Left lung (tissue), 10 donors: ENCODE results near the gene GULP1. TPM values are rescaled to one million over a fixed set of nuclear protein-coding genes. Genes with fewer than 3 reads are reported as not detected.
A peak's percentile ranks its signal among the peaks of the same experiment; 100 is the strongest.

Experiments used
- ATAC-seq: fragments of 200-7000 bp; cut with Tn5 transposase; one replicate; pipeline ENCODE4 v1.9.1; 2020; ENCODE audit warnings: moderate library complexity
- DNase-seq, 4 donors: peaks; one replicate each; pipeline ENCODE4 v3.0.0-alpha.2; 2013 to 2020
- H3K27ac ChIP-seq, 2 donors: fragments of 200-600 bp; sonication (generic) in 1 of 2; one replicate each; pipeline versions ENCODE4 v1.5.0 to v1.8.0; 2020 to 2021
- H3K27me3 ChIP-seq, 2 donors: fragments of 200-600 bp; sonication (generic) in 1 of 2; one replicate each; pipeline versions ENCODE4 v1.5.0 to v1.8.0; 2020 to 2021
- H3K36me3 ChIP-seq, 2 donors: fragments of 200-600 bp; sonication (generic) in 1 of 2; one replicate each; pipeline versions ENCODE4 v1.5.0 to v1.8.0; 2020 to 2021
- H3K4me1 ChIP-seq, 2 donors: fragments of 200-600 bp; one replicate each; pipeline ENCODE4 v1.8.0; 2021
- H3K4me3 ChIP-seq, 2 donors: fragments of 200-600 bp; sonication (generic) in 1 of 2; one replicate each; pipeline versions ENCODE4 v1.5.0 to v1.8.0; 2020 to 2021; ENCODE audit warnings: mild to moderate bottlenecking in 1 of 2
- H3K9me3 ChIP-seq, 2 donors: fragments of 200-600 bp; sonication (generic) in 1 of 2; one replicate each; pipeline versions ENCODE4 v1.5.0 to v1.8.0; 2020 to 2021
- intact Hi-C, 2 donors: fragments of 100-400 bp; cut with DNase I; formaldehyde crosslinking; loops; one replicate each; pipeline versions ENCODE4 v1.11.2 to v1.14.2; 2022
- polyA plus RNA-seq, 6 donors: library from polyadenylated mRNA; unstranded; fragments of 120-200 nt; gene quantifications; one replicate each; pipeline ENCODE4 v1.2.1, GENCODE V29; 2013; ENCODE audit not compliant: insufficient read length in 6 of 6
- total RNA-seq, 2 donors: library from RNA; stranded (reverse); fragmentation: NEBNext Ultra II Directional; extraction: Animal tissue kit (Norgen Biotek cat#: 25700); gene quantifications; one replicate each; pipeline ENCODE4 v1.2.1, GENCODE V29; 2021
- TF ChIP-seq, protein P1 (sequence below), 2 donors: fragments of 200-600 bp; sonication (generic) in 1 of 2; IDR thresholded peaks; one replicate each; pipeline versions ENCODE4 v1.5.0 to v1.8.0; 2021; ENCODE audit warnings: antibody characterized with exemption in 2 of 2
- donor health status: DM: no; HTN: yes; CAD: no.
- donor health status: DM: no; HTN: no; CAD: no.

The GULP1 gene
- total and polyA plus RNA-seq, 8 donors = 27.5 to 120 (median 85.4) TPM

DNA sequence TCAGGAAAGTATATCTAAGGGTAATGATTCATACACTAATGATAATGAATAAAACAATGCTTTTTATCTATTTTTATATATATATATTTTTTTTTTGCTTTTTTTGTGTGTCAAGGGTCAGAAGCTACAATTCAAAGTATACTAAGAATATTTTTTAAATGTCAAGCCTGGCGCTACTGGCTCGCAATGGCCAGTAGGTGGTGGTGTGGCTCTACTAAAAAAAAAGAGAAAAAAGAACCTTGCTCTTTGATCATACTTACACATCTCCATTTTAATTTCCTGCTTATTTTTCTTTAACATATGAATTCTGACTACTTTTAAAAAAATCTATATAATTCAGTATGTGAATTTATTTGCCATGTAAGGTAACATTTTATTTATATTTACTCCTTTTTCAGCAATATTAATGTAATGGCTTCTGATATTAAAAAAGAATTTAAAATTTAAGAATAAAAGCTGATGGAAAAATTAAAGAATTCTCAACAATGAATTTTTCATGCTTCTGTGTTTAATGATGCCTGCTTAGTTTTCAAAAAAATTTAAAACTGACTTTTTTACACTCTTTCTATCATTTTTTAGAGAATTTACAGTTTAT, 232.9 kb downstream of the GULP1 start:
- TF ChIP-seq, protein P1, sequence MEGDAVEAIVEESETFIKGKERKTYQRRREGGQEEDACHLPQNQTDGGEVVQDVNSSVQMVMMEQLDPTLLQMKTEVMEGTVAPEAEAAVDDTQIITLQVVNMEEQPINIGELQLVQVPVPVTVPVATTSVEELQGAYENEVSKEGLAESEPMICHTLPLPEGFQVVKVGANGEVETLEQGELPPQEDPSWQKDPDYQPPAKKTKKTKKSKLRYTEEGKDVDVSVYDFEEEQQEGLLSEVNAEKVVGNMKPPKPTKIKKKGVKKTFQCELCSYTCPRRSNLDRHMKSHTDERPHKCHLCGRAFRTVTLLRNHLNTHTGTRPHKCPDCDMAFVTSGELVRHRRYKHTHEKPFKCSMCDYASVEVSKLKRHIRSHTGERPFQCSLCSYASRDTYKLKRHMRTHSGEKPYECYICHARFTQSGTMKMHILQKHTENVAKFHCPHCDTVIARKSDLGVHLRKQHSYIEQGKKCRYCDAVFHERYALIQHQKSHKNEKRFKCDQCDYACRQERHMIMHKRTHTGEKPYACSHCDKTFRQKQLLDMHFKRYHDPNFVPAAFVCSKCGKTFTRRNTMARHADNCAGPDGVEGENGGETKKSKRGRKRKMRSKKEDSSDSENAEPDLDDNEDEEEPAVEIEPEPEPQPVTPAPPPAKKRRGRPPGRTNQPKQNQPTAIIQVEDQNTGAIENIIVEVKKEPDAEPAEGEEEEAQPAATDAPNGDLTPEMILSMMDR (IDR thresholded peaks at IDR 0.05) = peak; percentile 48 to 78
- no peaks in the 10 kb centered on the region for H3K36me3 ChIP-seq
- peak; percentile 76 for ATAC-seq
- intact Hi-C loops = loop anchor here in 1 of 2 donors (10.0 kb wide), 1 partner anchor 450 kb away; the partner anchor contains the start of gene COL3A1
- no peak overlapping the region for H3K4me3 ChIP-seq
- no peaks in the 10 kb centered on the region for H3K9me3 ChIP-seq
- peak in 2 of 4 donors; percentile 42 to 61 for DNase-seq
- no peaks in the 10 kb centered on the region for H3K27me3 ChIP-seq
- H3K4me1 ChIP-seq = no peaks in the 10 kb centered on the region
- H3K27ac ChIP-seq = peak overlapping the region in 1 of 2 donors; percentile 30

DNA sequence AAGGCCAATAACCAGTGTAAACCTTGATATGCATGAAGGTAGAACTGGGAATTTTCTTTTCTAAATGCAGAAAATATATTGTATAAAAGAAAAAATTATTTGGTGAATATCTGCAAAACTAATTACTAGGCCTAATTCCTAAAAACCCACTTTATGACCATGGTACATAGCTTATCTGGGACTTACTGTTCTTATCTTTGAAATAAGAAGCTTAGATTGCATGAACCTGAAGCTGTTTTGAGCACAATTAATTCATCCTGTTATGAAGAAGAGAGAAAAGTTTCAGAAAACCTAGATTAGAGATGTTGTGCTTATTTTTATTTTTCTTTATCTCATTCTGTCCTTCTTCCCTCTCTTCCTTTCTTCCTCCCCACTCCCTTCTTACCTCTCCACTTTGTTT, 235.0 kb downstream of the GULP1 start:
- Histone ChIP-seq H3K4me1 (no peaks in the 10 kb centered on the region), H3K4me3 (no peak overlapping the region), H3K9me3 (no peaks in the 10 kb centered on the region), H3K27me3 (no peaks in the 10 kb centered on the region), H3K27ac (peak overlapping the region in 1 of 2 donors; percentile 51), H3K36me3 (no peaks in the 10 kb centered on the region)
- no peak for ATAC-seq
- TF ChIP-seq, protein P1 (IDR thresholded peaks at IDR 0.05) = no peak
- DNase-seq = no peak
- intact Hi-C loops = loop anchor here in 1 of 2 donors (10.0 kb wide), 1 partner anchor 448 kb away; the partner anchor contains the start of gene COL3A1

DNA sequence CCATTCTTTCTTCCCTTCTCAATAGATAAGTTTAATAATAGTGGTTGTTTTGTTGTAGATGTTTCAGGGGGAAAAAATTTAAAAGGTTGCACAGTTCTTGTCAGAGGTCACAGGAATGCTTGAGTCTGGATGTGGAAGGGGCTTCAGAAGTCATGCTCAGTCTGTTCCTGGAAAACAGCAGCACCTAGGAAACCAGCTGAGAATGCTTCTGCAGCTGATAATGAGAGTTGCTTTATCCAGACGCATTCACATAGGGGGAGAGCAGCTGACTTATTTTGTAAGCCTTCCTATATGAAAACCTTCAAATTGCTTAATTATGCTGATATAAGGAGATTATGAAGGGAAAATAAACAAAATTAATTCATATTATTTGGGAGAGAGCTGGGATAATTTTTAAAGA, 235.5 kb downstream of the GULP1 start:
- Histone ChIP-seq H3K9me3 (no peaks in the 10 kb centered on the region), H3K36me3 (no peaks in the 10 kb centered on the region), H3K4me1 (no peaks in the 10 kb centered on the region), H3K4me3 (no peak overlapping the region), H3K27ac (peak overlapping the region in 1 of 2 donors; percentile 51), H3K27me3 (no peaks in the 10 kb centered on the region)
- ATAC-seq = no peak
- intact Hi-C loops = loop anchor here in 1 of 2 donors (10.0 kb wide), 1 partner anchor 448 kb away; the partner anchor contains the start of gene COL3A1
- peak in 1 of 4 donors; percentile 40 for DNase-seq
- TF ChIP-seq, protein P1 (IDR thresholded peaks at IDR 0.05) = no peak

DNA sequence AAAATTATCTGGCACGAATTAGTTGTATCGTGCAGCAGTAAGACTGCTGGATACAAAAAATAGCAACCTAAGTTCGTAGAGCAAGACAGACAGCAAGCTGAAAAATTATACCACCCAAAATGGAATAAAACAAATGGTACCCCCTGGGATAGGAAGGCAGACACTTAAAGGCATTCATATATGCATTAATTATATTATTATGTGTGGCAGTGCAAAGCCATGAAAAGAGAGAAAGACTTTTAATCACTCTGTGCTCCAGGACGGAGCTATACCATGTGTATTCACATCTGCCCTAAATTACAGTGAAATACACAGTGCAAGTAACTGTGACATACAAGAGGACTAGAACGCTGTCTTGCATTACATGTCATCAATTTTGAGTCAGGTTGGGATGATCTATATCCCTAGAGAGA, 235.9 kb downstream of the GULP1 start:
- Histone ChIP-seq H3K27me3 (no peaks in the 10 kb centered on the region), H3K36me3 (no peaks in the 10 kb centered on the region), H3K9me3 (no peaks in the 10 kb centered on the region), H3K4me1 (no peaks in the 10 kb centered on the region), H3K4me3 (no peak overlapping the region), H3K27ac (peak overlapping the region in 1 of 2 donors; percentile 51)
- TF ChIP-seq, protein P1 (IDR thresholded peaks at IDR 0.05) = no peak
- DNase-seq (no peak), ATAC-seq (no peak)
- intact Hi-C loops = loop anchor here in 1 of 2 donors (10.0 kb wide), 1 partner anchor 447 kb away; the partner anchor contains the start of gene COL3A1

DNA sequence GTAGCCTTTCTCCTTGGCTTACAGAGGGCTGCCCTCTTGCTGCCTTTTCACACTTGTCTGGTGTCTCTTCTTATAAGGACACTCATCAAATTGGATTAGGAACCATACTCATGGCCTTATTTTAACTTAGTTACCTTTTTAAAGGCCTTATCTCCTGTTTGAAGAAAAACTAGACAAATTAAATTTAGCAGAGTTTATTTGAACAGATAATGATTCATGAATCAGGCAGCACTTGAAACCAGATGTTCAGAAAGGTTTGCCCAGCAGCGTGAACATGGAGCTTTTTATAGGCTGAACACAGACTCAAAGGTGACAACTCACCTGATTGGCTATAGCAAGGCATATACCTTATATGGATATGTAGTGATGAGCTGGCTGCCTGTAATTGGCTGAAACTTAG, 238.0 kb downstream of the GULP1 start:
- no peak for ATAC-seq

More for the DNA sequence above, 238.0 kb downstream of the GULP1 start:
- intact Hi-C loops = loop anchor here in 1 of 2 donors (10.0 kb wide), 1 partner anchor 445 kb away; the partner anchor contains the start of gene COL3A1
- DNase-seq = no peak
- Histone ChIP-seq H3K27me3 (no peaks in the 10 kb centered on the region), H3K36me3 (no peaks in the 10 kb centered on the region), H3K27ac (no peak overlapping the region), H3K9me3 (no peaks in the 10 kb centered on the region), H3K4me3 (no peak overlapping the region), H3K4me1 (no peaks in the 10 kb centered on the region)
- TF ChIP-seq, protein P1 (IDR thresholded peaks at IDR 0.05) = no peak
